Measurements from ENCODE around the gene BCAP31.
"Not testable (repeated sequence)": the region's sequence is repeated elsewhere in the genome, so short reads cannot be mapped to it uniquely, and the experiment has no call there.

BCAP31 gene

DNA sequence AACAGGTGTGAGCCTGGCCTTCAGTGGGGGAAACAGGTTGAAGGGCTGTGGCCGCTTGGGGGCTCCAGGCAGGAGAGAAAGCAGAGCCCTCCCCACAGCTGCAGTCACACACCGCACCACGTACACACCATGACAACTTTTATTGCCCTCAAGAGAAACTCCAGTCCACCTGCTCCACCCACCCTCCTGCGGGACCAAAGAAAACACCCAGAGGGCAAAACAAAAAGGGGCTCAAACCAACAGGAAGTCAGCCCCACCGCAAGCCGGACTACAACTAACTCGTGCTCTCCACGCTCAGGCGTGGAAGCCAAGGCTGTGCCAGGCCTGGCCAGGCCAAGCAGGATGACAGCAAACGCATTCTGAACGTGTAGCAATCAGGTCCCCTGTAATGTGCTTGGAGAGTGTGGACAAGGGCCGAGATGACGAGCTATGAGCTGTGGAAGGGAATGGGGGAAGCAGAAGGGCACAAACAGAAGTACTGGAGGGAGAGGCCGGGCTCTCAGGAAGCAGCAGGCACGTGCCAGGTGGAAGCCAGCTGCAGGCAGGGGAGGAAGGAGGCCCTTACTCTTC is 23.7 kb downstream of the BCAP31 start:
- Histone ChIP-seq H3K27ac (ENCODE audit: low read depth in 2 of 2, low read length in 2 of 2) (peak overlapping the region; percentile 91 to 95), H3K36me3 (ENCODE audit: control insufficient read depth in 2 of 2, insufficient read depth in 2 of 2, low read length in 2 of 2) (peaks cover 5 to 7% of the 10 kb centered on the region in 2 donors), H3K27me3 (ENCODE audit: control insufficient read depth in 2 of 2, insufficient read depth in 2 of 2, low read length in 2 of 2) (no peaks in the 10 kb centered on the region), H3K9ac (ENCODE audit: low read depth in 1 of 2, low read length in 2 of 2) (peak overlapping the region in 1 of 2 donors; percentile 80), H3K4me3 (ENCODE audit: low read length in 2 of 2) (no peak overlapping the region), H3K4me1 (ENCODE audit: control insufficient read depth in 2 of 2, insufficient read depth in 2 of 2, low read length in 2 of 2) (peaks cover 24 to 43% of the 10 kb centered on the region in 2 donors), H3K9me3 (ENCODE audit: control insufficient read depth in 2 of 2, low read length in 2 of 2) (no peaks in the 10 kb centered on the region)

DNA sequence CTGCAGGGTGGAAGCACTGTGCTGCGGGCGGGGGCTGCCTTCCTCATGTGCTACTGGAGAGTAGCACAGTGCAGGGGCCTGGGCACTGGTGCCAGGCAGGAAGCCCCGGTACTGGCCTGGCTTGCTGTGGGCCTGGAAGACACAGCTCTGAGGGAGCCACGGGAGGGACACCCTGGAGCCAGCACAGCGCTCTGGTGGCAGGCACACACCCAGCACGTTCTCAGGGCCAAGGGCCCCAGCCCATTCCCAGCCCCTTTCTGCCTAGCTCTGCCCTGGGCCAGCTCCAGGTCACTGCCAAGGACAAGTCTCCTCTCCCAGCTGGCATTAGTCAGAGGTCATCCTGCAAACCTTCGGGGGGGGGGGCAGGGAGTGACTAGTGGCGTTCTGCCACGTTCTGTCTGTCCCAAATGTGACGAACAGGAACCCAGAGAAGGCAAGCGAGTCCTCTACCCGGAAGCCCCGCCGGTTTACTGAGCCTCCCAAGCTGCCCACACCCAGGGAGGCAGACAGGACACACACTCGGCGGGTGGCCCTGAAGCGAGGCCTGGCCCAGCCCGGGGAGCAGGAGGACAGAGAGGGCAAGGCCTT is 24.3 kb downstream of the BCAP31 start:
- H3K4me1 ChIP-seq (ENCODE audit: control insufficient read depth in 2 of 2, insufficient read depth in 2 of 2, low read length in 2 of 2), result peaks cover 24 to 43% of the 10 kb centered on the region in 2 donors
- not testable (repeated sequence) for H3K36me3 ChIP-seq (ENCODE audit: control insufficient read depth in 2 of 2, insufficient read depth in 2 of 2, low read length in 2 of 2); H3K27me3 ChIP-seq (ENCODE audit: control insufficient read depth in 2 of 2, insufficient read depth in 2 of 2, low read length in 2 of 2); H3K4me3 ChIP-seq (ENCODE audit: low read length in 2 of 2); H3K9me3 ChIP-seq (ENCODE audit: control insufficient read depth in 2 of 2, low read length in 2 of 2)
- peak overlapping the region; percentile 91 to 95 for H3K27ac ChIP-seq (ENCODE audit: low read depth in 2 of 2, low read length in 2 of 2)
- H3K9ac ChIP-seq (ENCODE audit: low read depth in 1 of 2, low read length in 2 of 2), result peak overlapping the region in 1 of 2 donors; percentile 80

DNA sequence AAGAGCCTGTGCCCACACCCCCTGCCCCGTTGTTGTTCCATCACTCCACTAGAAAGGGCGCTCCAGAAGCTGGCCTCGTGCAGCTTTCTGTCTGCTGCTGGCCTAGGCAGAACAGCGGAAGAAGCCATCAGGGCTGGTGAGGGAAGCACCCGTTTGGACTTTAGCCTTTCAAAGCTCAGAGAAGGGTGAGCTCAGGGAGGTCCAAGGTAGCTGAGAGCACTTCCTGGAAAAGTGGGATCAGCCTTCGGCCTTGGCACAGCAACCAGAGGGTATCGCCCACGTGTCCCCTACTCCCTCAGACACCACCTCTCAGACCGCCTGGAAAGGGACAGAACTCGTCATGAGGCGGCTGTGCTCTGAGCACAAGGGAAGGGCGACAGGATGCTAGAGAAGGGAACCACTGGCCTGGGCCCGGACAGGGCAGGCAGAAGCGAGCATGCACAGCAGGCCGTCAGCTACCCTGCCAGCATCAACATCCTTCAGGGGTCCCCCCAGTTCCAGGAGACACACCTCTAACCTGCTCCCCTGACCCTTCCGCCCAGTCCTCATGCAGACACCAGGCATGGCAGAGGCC is 24.9 kb downstream of the BCAP31 start:
- H3K36me3 ChIP-seq (ENCODE audit: control insufficient read depth in 2 of 2, insufficient read depth in 2 of 2, low read length in 2 of 2); H3K4me3 ChIP-seq (ENCODE audit: low read length in 2 of 2); H3K9me3 ChIP-seq (ENCODE audit: control insufficient read depth in 2 of 2, low read length in 2 of 2); H3K27me3 ChIP-seq (ENCODE audit: control insufficient read depth in 2 of 2, insufficient read depth in 2 of 2, low read length in 2 of 2): not testable (repeated sequence)
- peak overlapping the region; percentile 91 to 95 for H3K27ac ChIP-seq (ENCODE audit: low read depth in 2 of 2, low read length in 2 of 2)
- peak overlapping the region in 1 of 2 donors; percentile 80 for H3K9ac ChIP-seq (ENCODE audit: low read depth in 1 of 2, low read length in 2 of 2)
- H3K4me1 ChIP-seq (ENCODE audit: control insufficient read depth in 2 of 2, insufficient read depth in 2 of 2, low read length in 2 of 2), result peaks cover 24 to 43% of the 10 kb centered on the region in 2 donors

DNA sequence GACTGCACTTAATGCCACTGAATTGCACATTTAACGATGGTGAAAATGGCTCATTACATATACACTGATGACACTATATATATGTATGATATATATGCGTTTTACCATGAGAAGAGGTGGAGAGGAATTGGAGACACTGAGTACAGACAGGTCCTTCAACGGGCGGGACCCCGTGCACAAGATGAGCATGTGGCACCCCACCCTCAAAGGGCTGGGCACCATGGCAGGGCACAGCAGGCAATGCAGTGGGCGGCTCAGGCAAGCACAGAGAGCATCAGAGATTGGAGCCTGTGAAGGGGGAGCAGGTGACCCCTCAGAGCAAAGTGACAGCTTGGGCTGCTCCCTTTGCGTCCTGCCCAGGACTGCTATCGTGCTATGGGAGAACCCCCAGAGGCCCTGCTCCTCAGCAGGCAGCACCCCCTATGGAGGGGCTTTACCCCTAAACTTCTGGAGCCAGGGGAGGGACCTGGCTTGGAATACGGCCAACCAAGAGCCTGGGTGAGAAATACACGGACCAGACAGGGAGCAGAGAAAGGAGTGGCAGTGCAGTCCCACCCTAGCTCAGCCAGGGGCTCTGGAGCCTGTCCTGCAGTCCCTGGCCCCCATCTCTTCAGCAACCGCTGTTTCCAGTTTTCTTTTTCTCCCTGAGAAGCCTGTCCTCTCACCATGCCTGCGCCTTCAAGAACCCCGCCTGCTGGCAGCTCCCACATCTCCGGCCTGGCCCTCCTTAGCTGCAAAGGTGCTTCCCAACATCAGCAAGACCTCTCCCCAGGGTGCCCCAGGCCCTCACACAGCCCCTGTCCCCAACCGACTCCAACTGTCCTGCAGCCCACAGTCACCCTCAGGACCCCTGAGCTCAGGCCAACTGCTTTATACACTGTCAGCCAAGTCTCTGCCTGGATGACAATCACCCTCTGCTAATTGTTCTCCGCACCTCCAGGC is 26.0 kb downstream of the BCAP31 start:
- Histone ChIP-seq H3K4me3 (ENCODE audit: low read length in 2 of 2) (no peak overlapping the region), H3K36me3 (ENCODE audit: control insufficient read depth in 2 of 2, insufficient read depth in 2 of 2, low read length in 2 of 2) (peaks cover 3 to 5% of the 10 kb centered on the region in 2 donors), H3K4me1 (ENCODE audit: control insufficient read depth in 2 of 2, insufficient read depth in 2 of 2, low read length in 2 of 2) (peaks cover 20 to 38% of the 10 kb centered on the region in 2 donors), H3K9ac (ENCODE audit: low read depth in 1 of 2, low read length in 2 of 2) (peak overlapping the region in 1 of 2 donors; percentile 80), H3K27me3 (ENCODE audit: control insufficient read depth in 2 of 2, insufficient read depth in 2 of 2, low read length in 2 of 2) (no peaks in the 10 kb centered on the region), H3K9me3 (ENCODE audit: control insufficient read depth in 2 of 2, low read length in 2 of 2) (no peaks in the 10 kb centered on the region), H3K27ac (ENCODE audit: low read depth in 2 of 2, low read length in 2 of 2) (peak overlapping the region; percentile 61 to 95)

DNA sequence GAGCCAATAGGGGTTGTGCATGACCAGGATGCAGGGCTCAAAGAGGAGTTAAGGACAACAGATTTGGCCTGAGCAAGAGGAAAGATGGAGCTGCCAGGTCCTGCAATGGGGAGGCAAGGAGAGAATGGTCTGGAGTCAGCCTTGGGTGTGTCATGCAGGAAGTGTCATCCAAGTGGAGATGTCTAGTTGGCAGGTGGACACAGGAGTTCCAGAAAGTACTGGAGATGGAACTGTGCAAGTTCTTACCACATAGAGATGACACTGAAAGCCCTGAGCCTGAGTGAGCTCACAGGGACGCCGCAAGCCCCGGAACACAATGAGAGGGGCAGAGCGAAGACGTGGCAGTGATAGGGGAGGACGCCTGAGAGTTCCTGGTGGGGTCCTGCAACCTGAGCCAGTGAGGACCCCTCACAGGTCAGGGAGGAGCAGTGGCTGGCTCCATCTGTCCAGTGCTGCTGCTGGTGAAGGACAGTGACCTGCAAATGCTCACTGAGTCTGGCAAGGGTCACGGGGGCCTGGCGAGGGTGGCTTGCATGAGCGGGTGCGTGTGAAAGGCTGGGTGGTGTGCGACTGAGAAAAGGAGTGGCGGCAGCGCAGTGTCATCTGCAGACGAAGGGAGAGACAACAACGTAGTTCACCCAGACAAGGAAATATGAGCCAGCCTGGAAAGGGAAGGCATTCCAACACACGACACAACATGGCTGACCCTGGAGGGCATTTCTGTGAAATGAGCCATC is 27.0 kb downstream of the BCAP31 start:
- H3K36me3 ChIP-seq (ENCODE audit: control insufficient read depth in 2 of 2, insufficient read depth in 2 of 2, low read length in 2 of 2); H3K9me3 ChIP-seq (ENCODE audit: control insufficient read depth in 2 of 2, low read length in 2 of 2); H3K27me3 ChIP-seq (ENCODE audit: control insufficient read depth in 2 of 2, insufficient read depth in 2 of 2, low read length in 2 of 2); H3K9ac ChIP-seq (ENCODE audit: low read depth in 1 of 2, low read length in 2 of 2); H3K4me3 ChIP-seq (ENCODE audit: low read length in 2 of 2): not testable (repeated sequence)
- H3K27ac ChIP-seq (ENCODE audit: low read depth in 2 of 2, low read length in 2 of 2), result peak overlapping the region in 1 of 2 donors; percentile 95
- H3K4me1 ChIP-seq (ENCODE audit: control insufficient read depth in 2 of 2, insufficient read depth in 2 of 2, low read length in 2 of 2), result peaks cover 15 to 31% of the 10 kb centered on the region in 2 donors

DNA sequence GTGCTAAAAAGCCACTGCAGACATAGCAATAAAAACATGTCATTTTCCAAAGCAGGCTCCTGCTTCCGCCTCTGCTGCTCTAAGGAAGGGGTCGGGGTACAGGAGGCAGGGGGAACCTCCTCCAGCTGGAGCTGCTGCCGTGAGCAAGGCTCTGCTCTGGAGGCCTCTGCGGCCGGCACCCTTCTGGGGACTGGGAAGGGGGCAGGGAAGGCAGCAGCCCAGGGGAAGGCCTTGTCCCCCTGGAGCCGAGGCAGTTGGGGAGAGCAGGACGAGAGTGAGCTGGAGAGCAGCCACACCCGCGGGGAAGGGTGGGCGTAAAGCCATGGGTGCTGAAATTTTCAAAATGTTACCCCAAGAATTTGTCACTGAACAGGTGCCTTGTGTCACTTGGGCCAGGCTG is 27.6 kb downstream of the BCAP31 start:
- H3K4me1 ChIP-seq (ENCODE audit: control insufficient read depth in 2 of 2, insufficient read depth in 2 of 2, low read length in 2 of 2), result peaks cover 12 to 30% of the 10 kb centered on the region in 2 donors
- not testable (repeated sequence) for H3K36me3 ChIP-seq (ENCODE audit: control insufficient read depth in 2 of 2, insufficient read depth in 2 of 2, low read length in 2 of 2); H3K27ac ChIP-seq (ENCODE audit: low read depth in 2 of 2, low read length in 2 of 2); H3K9me3 ChIP-seq (ENCODE audit: control insufficient read depth in 2 of 2, low read length in 2 of 2); H3K27me3 ChIP-seq (ENCODE audit: control insufficient read depth in 2 of 2, insufficient read depth in 2 of 2, low read length in 2 of 2); H3K4me3 ChIP-seq (ENCODE audit: low read length in 2 of 2); H3K9ac ChIP-seq (ENCODE audit: low read depth in 1 of 2, low read length in 2 of 2)

DNA sequence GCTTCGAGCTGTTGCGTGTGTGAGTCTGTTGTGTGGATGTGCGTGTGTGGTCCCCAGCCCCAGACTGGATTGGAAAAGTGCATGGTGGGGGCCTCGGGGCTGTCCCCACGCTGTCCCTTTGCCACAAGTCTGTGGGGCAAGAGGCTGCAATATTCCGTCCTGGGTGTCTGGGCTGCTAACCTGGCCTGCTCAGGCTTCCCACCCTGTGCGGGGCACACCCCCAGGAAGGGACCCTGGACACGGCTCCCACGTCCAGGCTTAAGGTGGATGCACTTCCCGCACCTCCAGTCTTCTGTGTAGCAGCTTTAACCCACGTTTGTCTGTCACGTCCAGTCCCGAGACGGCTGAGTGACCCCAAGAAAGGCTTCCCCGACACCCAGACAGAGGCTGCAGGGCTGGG is 28.1 kb downstream of the BCAP31 start:
- H3K36me3 ChIP-seq (ENCODE audit: control insufficient read depth in 2 of 2, insufficient read depth in 2 of 2, low read length in 2 of 2), result no peaks in the 10 kb centered on the region
- H3K4me1 ChIP-seq (ENCODE audit: control insufficient read depth in 2 of 2, insufficient read depth in 2 of 2, low read length in 2 of 2), result peaks cover 12 to 26% of the 10 kb centered on the region in 2 donors
- H3K27ac ChIP-seq (ENCODE audit: low read depth in 2 of 2, low read length in 2 of 2), result no peak overlapping the region
- H3K9me3 ChIP-seq (ENCODE audit: control insufficient read depth in 2 of 2, low read length in 2 of 2), result no peaks in the 10 kb centered on the region
- no peak overlapping the region for H3K4me3 ChIP-seq (ENCODE audit: low read length in 2 of 2)
- no peaks in the 10 kb centered on the region for H3K27me3 ChIP-seq (ENCODE audit: control insufficient read depth in 2 of 2, insufficient read depth in 2 of 2, low read length in 2 of 2)
- no peak overlapping the region for H3K9ac ChIP-seq (ENCODE audit: low read depth in 1 of 2, low read length in 2 of 2)

DNA sequence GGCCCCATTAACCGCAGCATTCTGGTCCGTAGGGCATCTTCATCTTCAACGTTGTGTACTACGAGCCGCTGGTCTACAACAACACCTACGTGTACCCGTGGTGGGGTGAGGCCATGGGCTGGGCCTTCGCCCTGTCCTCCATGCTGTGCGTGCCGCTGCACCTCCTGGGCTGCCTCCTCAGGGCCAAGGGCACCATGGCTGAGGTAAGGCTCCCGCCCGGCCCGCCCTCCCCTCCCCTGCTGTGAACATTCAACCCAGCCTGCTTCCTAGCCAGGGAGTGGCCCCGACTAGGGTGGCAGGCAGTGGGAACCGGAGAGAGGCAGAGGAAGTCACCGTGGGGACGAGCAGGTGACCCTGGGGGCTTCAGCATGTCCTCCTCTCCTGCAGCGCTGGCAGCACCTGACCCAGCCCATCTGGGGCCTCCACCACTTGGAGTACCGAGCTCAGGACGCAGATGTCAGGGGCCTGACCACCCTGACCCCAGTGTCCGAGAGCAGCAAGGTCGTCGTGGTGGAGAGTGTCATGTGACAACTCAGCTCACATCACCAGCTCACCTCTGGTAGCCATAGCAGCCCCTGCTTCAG is 29.4 kb downstream of the BCAP31 start:
- Histone ChIP-seq H3K4me3 (ENCODE audit: low read length in 2 of 2) (no peak overlapping the region), H3K27me3 (ENCODE audit: control insufficient read depth in 2 of 2, insufficient read depth in 2 of 2, low read length in 2 of 2) (no peaks in the 10 kb centered on the region), H3K4me1 (ENCODE audit: control insufficient read depth in 2 of 2, insufficient read depth in 2 of 2, low read length in 2 of 2) (peaks cover 9 to 18% of the 10 kb centered on the region in 2 donors), H3K9ac (ENCODE audit: low read depth in 1 of 2, low read length in 2 of 2) (peak overlapping the region in 1 of 2 donors; percentile 39), H3K36me3 (ENCODE audit: control insufficient read depth in 2 of 2, insufficient read depth in 2 of 2, low read length in 2 of 2) (no peaks in the 10 kb centered on the region), H3K27ac (ENCODE audit: low read depth in 2 of 2, low read length in 2 of 2) (peak overlapping the region in 1 of 2 donors; percentile 67), H3K9me3 (ENCODE audit: control insufficient read depth in 2 of 2, low read length in 2 of 2) (no peaks in the 10 kb centered on the region)

DNA sequence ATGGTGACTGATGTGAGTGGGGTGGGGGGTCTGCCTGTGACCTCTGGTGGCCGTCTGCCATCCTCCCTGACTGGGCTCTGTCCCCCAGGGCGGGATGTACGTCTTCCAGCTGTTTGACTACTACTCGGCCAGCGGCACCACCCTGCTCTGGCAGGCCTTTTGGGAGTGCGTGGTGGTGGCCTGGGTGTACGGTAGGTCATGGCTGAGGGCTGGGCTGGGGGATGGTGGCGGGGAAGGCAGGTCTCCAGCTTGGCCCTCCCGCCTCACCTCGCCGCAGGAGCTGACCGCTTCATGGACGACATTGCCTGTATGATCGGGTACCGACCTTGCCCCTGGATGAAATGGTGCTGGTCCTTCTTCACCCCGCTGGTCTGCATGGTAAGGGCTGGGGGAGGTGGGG is 29.9 kb downstream of the BCAP31 start:
- H3K27me3 ChIP-seq (ENCODE audit: control insufficient read depth in 2 of 2, insufficient read depth in 2 of 2, low read length in 2 of 2), result not testable (repeated sequence)

More for the DNA sequence above, 29.9 kb downstream of the BCAP31 start:
- peaks cover 4 to 14% of the 10 kb centered on the region in 2 donors for H3K4me1 ChIP-seq (ENCODE audit: control insufficient read depth in 2 of 2, insufficient read depth in 2 of 2, low read length in 2 of 2)
- H3K9me3 ChIP-seq (ENCODE audit: control insufficient read depth in 2 of 2, low read length in 2 of 2); H3K27ac ChIP-seq (ENCODE audit: low read depth in 2 of 2, low read length in 2 of 2); H3K4me3 ChIP-seq (ENCODE audit: low read length in 2 of 2); H3K9ac ChIP-seq (ENCODE audit: low read depth in 1 of 2, low read length in 2 of 2); H3K36me3 ChIP-seq (ENCODE audit: control insufficient read depth in 2 of 2, insufficient read depth in 2 of 2, low read length in 2 of 2): not testable (repeated sequence)

Data from mucosa of rectum (tissue), 2 donors.